K562 (cell line): ENCODE data around the gene TRMT2A. TPM values are rescaled to one million over a fixed set of nuclear protein-coding genes. Genes with fewer than 3 reads are reported as not detected.
A peak's percentile ranks its signal among the peaks of the same experiment; 100 is the strongest.

Experiments
- ATF3 ChIP-seq, 2 experiments: fragments of 450-650 bp in 1 of 2; sonication (generic) in 1 of 2; formaldehyde crosslinking in 1 of 2; IDR thresholded peaks in 1 of 2; conservative IDR thresholded peaks in 1 of 2; 2 replicates each; pipeline versions ENCODE4 v1.6.1 to v1.8.1; 2016 to 2023; ENCODE audit warnings: mild to moderate bottlenecking in 2 of 2, moderate library complexity in 2 of 2, inconsistent platforms in 1 of 2, missing genetic modification reagents in 1 of 2
- E2F3 ChIP-seq: fragments of 250-450 bp; sonication (Bioruptor Pico); IDR thresholded peaks from 2 replicates; pipeline ENCODE4 v1.4.0; 2020; ENCODE audit warnings: mild to moderate bottlenecking
- FOXO4 ChIP-seq: fragments of 450-650 bp; formaldehyde crosslinking; IDR thresholded peaks from 2 replicates; pipeline ENCODE4 v1.4.0; 2020; ENCODE audit warnings: mild to moderate bottlenecking, moderate library complexity
- NELFE ChIP-seq: IDR thresholded peaks from 2 replicates; pipeline ENCODE4 v1.6.1; 2011; ENCODE audit warnings: mild to moderate bottlenecking; ENCODE audit not compliant: insufficient read depth, insufficient read length
- NFIX ChIP-seq: fragments of 250-450 bp; sonication (Bioruptor Pico); IDR thresholded peaks from 2 replicates; pipeline ENCODE4 v1.4.0; 2020; ENCODE audit warnings: low read depth, mild to moderate bottlenecking, moderate library complexity
- NR3C1 ChIP-seq: sonication (generic); formaldehyde crosslinking; IDR thresholded peaks from 2 replicates; pipeline ENCODE4 v1.8.1; 2022; ENCODE audit warnings: missing genetic modification reagents
- RBBP5 ChIP-seq: fragments of 200-600 bp; sonication (generic); IDR thresholded peaks from 2 replicates; pipeline ENCODE4 v1.6.1; 2012; ENCODE audit warnings: borderline replicate concordance, mild to moderate bottlenecking, low read length, control low read depth, inconsistent platforms; ENCODE audit not compliant: insufficient read depth, poor library complexity, severe bottlenecking
- RBFOX2 ChIP-seq: fragments of 200-400 bp; formaldehyde crosslinking; IDR thresholded peaks from 2 replicates; pipeline ENCODE4 v1.6.1; 2017; ENCODE audit warnings: low read depth, mild to moderate bottlenecking, low read length, moderate library complexity
- RUNX1 ChIP-seq: sonication (generic); IDR thresholded peaks from 2 replicates; pipeline ENCODE4 v1.6.1; 2016; ENCODE audit warnings: antibody characterized with exemption, low read depth
- SAFB2 ChIP-seq: fragments of 200-400 bp; formaldehyde crosslinking; IDR thresholded peaks from 2 replicates; pipeline ENCODE4 v1.6.1; 2018; ENCODE audit warnings: borderline replicate concordance, low read length, low read depth, moderate library complexity; ENCODE audit not compliant: severe bottlenecking
- SAP30 ChIP-seq: fragments of 200-600 bp; sonication (generic); IDR thresholded peaks from 2 replicates; pipeline ENCODE4 v1.6.1; 2012; ENCODE audit warnings: borderline replicate concordance, low read depth, mild to moderate bottlenecking, moderate library complexity, low read length, control low read depth, inconsistent platforms; ENCODE audit not compliant: insufficient read depth, poor library complexity, severe bottlenecking
- SIN3B ChIP-seq: fragments of 450-650 bp; IDR thresholded peaks from 2 replicates; pipeline ENCODE4 v1.6.1; 2017; ENCODE audit warnings: low read depth, mild to moderate bottlenecking, moderate library complexity
- SMC3 ChIP-seq: conservative IDR thresholded peaks from 2 replicates; pipeline ENCODE4 v1.6.1; 2011; ENCODE audit warnings: low read depth, low read length, improper control_type of control experiment; ENCODE audit not compliant: insufficient read depth
- SRF ChIP-seq, 2 experiments: fragments of 250-450, 450-650 bp in 1 of 2; sonication (Bioruptor Pico) in 1 of 2; sonication (generic) in 1 of 2; formaldehyde crosslinking; IDR thresholded peaks; 2 replicates each; pipeline versions ENCODE4 v1.5.0 to v1.5.1; 2020 to 2022; ENCODE audit warnings: mild to moderate bottlenecking in 1 of 2, missing genetic modification reagents in 1 of 2
- THAP7 ChIP-seq: fragments of 250-450 bp; sonication (Bioruptor Pico); IDR thresholded peaks from 2 replicates; pipeline ENCODE4 v1.5.0; 2021
- THRA ChIP-seq: fragments of 450-650 bp; IDR thresholded peaks from 2 replicates; pipeline ENCODE4 v1.6.1; 2017; ENCODE audit warnings: mild to moderate bottlenecking, moderate library complexity
- TSC22D4 ChIP-seq: fragments of 450-650 bp; IDR thresholded peaks from 2 replicates; pipeline ENCODE4 v1.6.1; 2016; ENCODE audit warnings: missing genetic modification characterization, missing biosample characterization, control low read depth
- VEZF1 ChIP-seq: fragments of 200-800 bp; sonication (Bioruptor generic); IDR thresholded peaks from 2 replicates; pipeline ENCODE4 v1.6.1; 2017; ENCODE audit warnings: missing genetic modification characterization, missing compliant biosample characterization
- ZNF586 ChIP-seq: fragments of 450-650 bp; formaldehyde crosslinking; conservative IDR thresholded peaks from 2 replicates; pipeline ENCODE4 v1.4.0; 2020; ENCODE audit warnings: mild to moderate bottlenecking, moderate library complexity
- polyA plus RNA-seq, 8 experiments: library from polyadenylated mRNA; depleted of rRNA in 4 of 8; stranded (reverse) in 5 of 8; unstranded in 3 of 8; fragments of >200 nt; fragmentation: Nextera tagmentation in 2 of 8; fragmentation: Illumina TruSeq in 1 of 8; extraction: Ambion mirVana in 2 of 8; extraction: Trizol in 1 of 8; gene quantifications; 2 replicates each; pipeline versions ENCODE4 v1.2.1 to v1.2.3, GENCODE V29; 2011 to 2014; ENCODE audit warnings: inconsistent platforms in 1 of 8, missing spikeins in 1 of 8
- total RNA-seq, 7 experiments: library from RNA; depleted of rRNA in 6 of 7; stranded (reverse); fragments of >200 nt in 6 of 7; fragmentation: Illumina TruSeq in 2 of 7; extraction: Trizol in 2 of 7; gene quantifications; 2 replicates each; pipeline versions ENCODE4 v1.2.1 to v1.2.3, GENCODE V29; 2011 to 2021; ENCODE audit warnings: low replicate concordance in 1 of 7

TRMT2A gene
- total and polyA plus RNA-seq, 9 of the 15 experiments (the other 6 are each of a cell fraction or from before 2014, with no cell fraction given): 1.6 to 265 (median 140) TPM

GRCh38 chr22:20130731-20131596, 13.9 kb upstream of the TRMT2A start (continued):
- no peak for TF ChIP-seq ATF3 (IDR thresholded peaks at IDR 0.05)
- TF ChIP-seq ATF3 (CRISPR knock-in tag; conservative IDR thresholded peaks at IDR 0.05): no peak
- no peak for TF ChIP-seq RUNX1
- TF ChIP-seq SMC3: 0 out of 2 replicates have a peak, but pooled peaks have one; percentile 15
- peak; percentile 89 for TF ChIP-seq SAP30
- peak; percentile 95 for TF ChIP-seq VEZF1
- peak; percentile 59 for TF ChIP-seq SIN3B
- no peak for TF ChIP-seq THRA
- no peak for TF ChIP-seq TSC22D4 (tag)
- TF ChIP-seq NFIX (CRISPR knock-in tag): no peak
- TF ChIP-seq E2F3 (CRISPR knock-in tag): peak; percentile 81
- peak; percentile 62; the same call in 1 of the 2 replicates for TF ChIP-seq RBFOX2
- no peak for TF ChIP-seq NELFE
- peak; percentile 89 for TF ChIP-seq RBBP5
- TF ChIP-seq NR3C1 (CRISPR knock-in tag): no peak
- no peak for TF ChIP-seq SAFB2
- TF ChIP-seq THAP7 (CRISPR knock-in tag): 0 out of 2 replicates have a peak, but pooled peaks have one; percentile 73
- 0 out of 2 replicates have a peak, but pooled peaks have one; percentile 28 for TF ChIP-seq FOXO4
- peak in 1 of 2 experiments; percentile 78; a peak in 1 of 4 replicates for TF ChIP-seq SRF (CRISPR knock-in tag; IDR thresholded peaks at IDR 0.05)
- no peak for TF ChIP-seq ZNF586 (CRISPR knock-in tag)
